ENCODE measurements around the gene KNSTRN. TPM values are rescaled to one million over a fixed set of nuclear protein-coding genes. Genes with fewer than 3 reads are reported as not detected.

Gene KNSTRN
- total and polyA plus RNA-seq, 2 experiments from 2014 or later: 67.9 to 80.4 TPM

DNA sequence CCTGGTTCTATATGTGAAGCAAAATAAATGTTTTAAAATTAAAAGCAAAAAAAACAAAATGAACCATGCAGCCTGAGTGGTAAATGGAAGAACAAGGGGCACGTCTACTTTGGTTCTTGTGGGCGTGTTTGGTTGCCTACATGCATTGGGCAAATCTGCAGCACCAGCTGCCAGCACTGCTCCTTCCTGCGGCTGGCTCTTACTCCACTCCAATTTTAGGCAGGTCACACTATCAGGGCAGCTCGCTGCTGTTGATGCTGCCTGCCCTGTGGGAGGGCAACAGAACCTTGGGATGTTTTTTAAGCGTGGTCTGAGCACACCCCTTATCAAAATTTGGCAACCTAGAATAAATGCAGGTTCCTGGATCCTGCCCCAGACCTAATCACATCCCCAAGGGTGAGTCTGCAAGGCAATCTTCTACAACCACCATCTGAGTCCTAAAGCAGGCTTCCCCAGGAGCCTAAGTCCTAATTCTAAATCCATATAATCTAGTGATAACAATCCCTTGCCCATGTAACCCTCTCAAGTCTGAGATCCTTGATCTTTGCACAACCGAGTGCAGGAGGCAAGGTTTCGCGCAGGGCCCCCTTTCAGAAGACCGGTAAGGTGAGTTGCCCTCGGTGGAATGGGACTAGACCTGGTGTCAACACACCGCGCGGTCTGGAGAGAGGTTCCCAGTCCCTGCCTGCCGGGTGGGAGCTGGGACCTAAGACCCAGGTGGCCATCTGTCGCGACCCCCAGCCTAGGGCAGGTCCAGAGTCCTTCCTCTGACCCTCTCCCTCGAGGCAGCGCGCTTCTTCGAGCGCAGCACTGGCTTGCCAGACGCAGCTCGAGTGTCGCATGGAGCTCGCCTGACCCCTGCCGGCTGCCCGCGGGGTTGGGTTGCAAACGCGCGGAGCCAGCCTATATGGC is 39.0 kb downstream of the KNSTRN start:
- 0 out of 3 replicates have a peak overlapping the region, but pooled peaks have one; percentile 19 for H3K4me3 Mint-ChIP-seq
- peak overlapping the region; percentile 80 for H3K4me2 ChIP-seq
- no peak overlapping the region for H3K27ac Mint-ChIP-seq

DNA sequence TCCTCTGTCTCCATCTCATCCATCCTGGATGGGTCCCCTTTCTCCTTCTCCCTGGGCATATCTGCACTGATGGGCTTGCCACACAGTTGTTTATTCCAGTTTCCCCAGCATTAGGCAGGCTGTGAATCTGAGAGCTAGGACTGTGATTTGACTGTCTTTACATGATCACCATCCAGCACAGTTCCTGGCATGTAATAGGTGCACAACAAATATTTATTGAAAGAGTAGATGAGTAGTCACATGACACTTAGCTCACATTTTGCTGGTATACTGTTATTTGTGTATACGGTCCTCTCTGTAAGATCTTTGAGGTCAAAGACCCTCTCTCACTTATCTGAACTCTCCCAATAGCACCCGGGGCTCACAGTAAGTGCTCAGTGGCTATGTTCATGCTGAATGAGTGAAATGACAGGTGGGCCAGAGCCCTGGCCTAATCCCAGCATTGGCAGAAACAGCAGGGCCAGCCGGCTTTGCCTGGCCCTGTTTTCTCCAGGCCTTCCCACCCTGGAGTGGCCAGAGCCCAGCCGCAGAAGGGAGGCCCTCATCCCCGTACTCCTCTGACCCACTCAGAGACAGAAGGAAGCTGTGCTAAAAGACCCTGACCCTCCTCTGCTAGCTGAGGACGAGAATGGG is 42.1 kb downstream of the KNSTRN start:
- no peak overlapping the region for H3K4me3 Mint-ChIP-seq
- H3K9me3 Mint-ChIP-seq: no peaks in the 10 kb centered on the region
- ATAC-seq: no peak
- DNase-seq (ENCODE audit: low spot score): no peak
- Histone ChIP-seq H2AFZ (no peak overlapping the region), H3K27ac (ENCODE audit: low read depth) (no peak overlapping the region), H4K20me1 (replicated peaks; ENCODE audit: insufficient read depth) (no peaks in the 10 kb centered on the region), H3K36me3 (ENCODE audit: insufficient read depth) (no peaks in the 10 kb centered on the region), H3K9me2 (ENCODE audit: insufficient read depth) (no peaks in the 10 kb centered on the region), H3F3A (replicated peaks; ENCODE audit: low read depth) (peaks cover 18% of the 10 kb centered on the region), H3K4me3 (no peak overlapping the region), H3K27me3 (ENCODE audit: insufficient read depth) (0 out of 2 replicates have a peak, but pooled peaks cover 5% of the 10 kb centered on the region), H3K4me2 (no peak overlapping the region), H3K79me2 (replicated peaks; ENCODE audit: insufficient read depth) (no peaks in the 10 kb centered on the region), H3K4me1 (ENCODE audit: insufficient read depth) (peaks cover 23% of the 10 kb centered on the region)
- peaks cover 22% of the 10 kb centered on the region for H3K27me3 Mint-ChIP-seq (ENCODE audit: insufficient read depth, low read depth, poor library complexity)
- H3K4me1 Mint-ChIP-seq: peaks cover 18% of the 10 kb centered on the region
- H3K36me3 Mint-ChIP-seq (ENCODE audit: low read depth): no peaks in the 10 kb centered on the region
- H3K27ac Mint-ChIP-seq: no peak overlapping the region
- TF ChIP-seq NANOG (IDR thresholded peaks at IDR 0.05; ENCODE audit: borderline replicate concordance) (no peak), JUNB (IDR thresholded peaks at IDR 0.05; ENCODE audit: unreplicated experiment) (no peak), CREB1 (CRISPR knock-in tag; IDR thresholded peaks at IDR 0.05; ENCODE audit: low read depth) (no peak), STAT1 (IDR thresholded peaks at IDR 0.05; ENCODE audit: unreplicated experiment) (no peak), ZNF114 (CRISPR knock-in tag; IDR thresholded peaks at IDR 0.05) (no peak)
- TF ChIP-seq, protein P1, sequence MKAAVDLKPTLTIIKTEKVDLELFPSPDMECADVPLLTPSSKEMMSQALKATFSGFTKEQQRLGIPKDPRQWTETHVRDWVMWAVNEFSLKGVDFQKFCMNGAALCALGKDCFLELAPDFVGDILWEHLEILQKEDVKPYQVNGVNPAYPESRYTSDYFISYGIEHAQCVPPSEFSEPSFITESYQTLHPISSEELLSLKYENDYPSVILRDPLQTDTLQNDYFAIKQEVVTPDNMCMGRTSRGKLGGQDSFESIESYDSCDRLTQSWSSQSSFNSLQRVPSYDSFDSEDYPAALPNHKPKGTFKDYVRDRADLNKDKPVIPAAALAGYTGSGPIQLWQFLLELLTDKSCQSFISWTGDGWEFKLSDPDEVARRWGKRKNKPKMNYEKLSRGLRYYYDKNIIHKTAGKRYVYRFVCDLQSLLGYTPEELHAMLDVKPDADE (IDR thresholded peaks at IDR 0.05): no peak
- TF ChIP-seq, protein P2, sequence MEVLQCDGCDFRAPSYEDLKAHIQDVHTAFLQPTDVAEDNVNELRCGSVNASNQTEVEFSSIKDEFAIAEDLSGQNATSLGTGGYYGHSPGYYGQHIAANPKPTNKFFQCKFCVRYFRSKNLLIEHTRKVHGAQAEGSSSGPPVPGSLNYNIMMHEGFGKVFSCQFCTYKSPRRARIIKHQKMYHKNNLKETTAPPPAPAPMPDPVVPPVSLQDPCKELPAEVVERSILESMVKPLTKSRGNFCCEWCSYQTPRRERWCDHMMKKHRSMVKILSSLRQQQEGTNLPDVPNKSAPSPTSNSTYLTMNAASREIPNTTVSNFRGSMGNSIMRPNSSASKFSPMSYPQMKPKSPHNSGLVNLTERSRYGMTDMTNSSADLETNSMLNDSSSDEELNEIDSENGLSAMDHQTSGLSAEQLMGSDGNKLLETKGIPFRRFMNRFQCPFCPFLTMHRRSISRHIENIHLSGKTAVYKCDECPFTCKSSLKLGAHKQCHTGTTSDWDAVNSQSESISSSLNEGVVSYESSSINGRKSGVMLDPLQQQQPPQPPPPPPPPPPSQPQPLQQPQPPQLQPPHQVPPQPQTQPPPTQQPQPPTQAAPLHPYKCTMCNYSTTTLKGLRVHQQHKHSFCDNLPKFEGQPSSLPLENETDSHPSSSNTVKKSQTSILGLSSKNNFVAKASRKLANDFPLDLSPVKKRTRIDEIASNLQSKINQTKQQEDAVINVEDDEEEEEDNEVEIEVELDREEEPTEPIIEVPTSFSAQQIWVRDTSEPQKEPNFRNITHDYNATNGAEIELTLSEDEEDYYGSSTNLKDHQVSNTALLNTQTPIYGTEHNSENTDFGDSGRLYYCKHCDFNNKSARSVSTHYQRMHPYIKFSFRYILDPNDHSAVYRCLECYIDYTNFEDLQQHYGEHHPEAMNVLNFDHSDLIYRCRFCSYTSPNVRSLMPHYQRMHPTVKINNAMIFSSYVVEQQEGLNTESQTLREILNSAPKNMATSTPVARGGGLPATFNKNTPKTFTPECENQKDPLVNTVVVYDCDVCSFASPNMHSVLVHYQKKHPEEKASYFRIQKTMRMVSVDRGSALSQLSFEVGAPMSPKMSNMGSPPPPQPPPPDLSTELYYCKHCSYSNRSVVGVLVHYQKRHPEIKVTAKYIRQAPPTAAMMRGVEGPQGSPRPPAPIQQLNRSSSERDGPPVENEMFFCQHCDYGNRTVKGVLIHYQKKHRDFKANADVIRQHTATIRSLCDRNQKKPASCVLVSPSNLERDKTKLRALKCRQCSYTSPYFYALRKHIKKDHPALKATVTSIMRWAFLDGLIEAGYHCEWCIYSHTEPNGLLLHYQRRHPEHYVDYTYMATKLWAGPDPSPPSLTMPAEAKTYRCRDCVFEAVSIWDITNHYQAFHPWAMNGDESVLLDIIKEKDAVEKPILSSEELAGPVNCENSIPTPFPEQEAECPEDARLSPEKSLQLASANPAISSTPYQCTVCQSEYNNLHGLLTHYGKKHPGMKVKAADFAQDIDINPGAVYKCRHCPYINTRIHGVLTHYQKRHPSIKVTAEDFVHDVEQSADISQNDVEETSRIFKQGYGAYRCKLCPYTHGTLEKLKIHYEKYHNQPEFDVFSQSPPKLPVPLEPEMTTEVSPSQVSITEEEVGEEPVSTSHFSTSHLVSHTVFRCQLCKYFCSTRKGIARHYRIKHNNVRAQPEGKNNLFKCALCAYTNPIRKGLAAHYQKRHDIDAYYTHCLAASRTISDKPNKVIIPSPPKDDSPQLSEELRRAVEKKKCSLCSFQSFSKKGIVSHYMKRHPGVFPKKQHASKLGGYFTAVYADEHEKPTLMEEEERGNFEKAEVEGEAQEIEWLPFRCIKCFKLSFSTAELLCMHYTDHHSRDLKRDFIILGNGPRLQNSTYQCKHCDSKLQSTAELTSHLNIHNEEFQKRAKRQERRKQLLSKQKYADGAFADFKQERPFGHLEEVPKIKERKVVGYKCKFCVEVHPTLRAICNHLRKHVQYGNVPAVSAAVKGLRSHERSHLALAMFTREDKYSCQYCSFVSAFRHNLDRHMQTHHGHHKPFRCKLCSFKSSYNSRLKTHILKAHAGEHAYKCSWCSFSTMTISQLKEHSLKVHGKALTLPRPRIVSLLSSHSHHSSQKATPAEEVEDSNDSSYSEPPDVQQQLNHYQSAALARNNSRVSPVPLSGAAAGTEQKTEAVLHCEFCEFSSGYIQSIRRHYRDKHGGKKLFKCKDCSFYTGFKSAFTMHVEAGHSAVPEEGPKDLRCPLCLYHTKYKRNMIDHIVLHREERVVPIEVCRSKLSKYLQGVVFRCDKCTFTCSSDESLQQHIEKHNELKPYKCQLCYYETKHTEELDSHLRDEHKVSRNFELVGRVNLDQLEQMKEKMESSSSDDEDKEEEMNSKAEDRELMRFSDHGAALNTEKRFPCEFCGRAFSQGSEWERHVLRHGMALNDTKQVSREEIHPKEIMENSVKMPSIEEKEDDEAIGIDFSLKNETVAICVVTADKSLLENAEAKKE (CRISPR knock-in tag; IDR thresholded peaks at IDR 0.05): no peak

More for the DNA sequence above, 39.0 kb downstream of the KNSTRN start:
- Histone ChIP-seq H2AFZ (no peak overlapping the region), H3K27ac (ENCODE audit: low read depth) (0 out of 2 replicates have a peak overlapping the region, but pooled peaks have one; percentile 18), H3K9me2 (ENCODE audit: insufficient read depth) (no peaks in the 10 kb centered on the region), H3K79me2 (replicated peaks; ENCODE audit: insufficient read depth) (no peaks in the 10 kb centered on the region), H3K27me3 (ENCODE audit: insufficient read depth) (0 out of 2 replicates have a peak, but pooled peaks cover 5% of the 10 kb centered on the region), H3K4me3 (peak overlapping the region; percentile 49), H3F3A (replicated peaks; ENCODE audit: low read depth) (peaks cover 16% of the 10 kb centered on the region), H4K20me1 (replicated peaks; ENCODE audit: insufficient read depth) (no peaks in the 10 kb centered on the region), H3K4me1 (ENCODE audit: insufficient read depth) (peaks cover 16% of the 10 kb centered on the region), H3K36me3 (ENCODE audit: insufficient read depth) (0 out of 2 replicates have a peak, but pooled peaks cover 4% of the 10 kb centered on the region)
- H3K9me3 Mint-ChIP-seq: no peaks in the 10 kb centered on the region
- peak; percentile 93 for ATAC-seq
- H3K27me3 Mint-ChIP-seq (ENCODE audit: insufficient read depth, low read depth, poor library complexity): peaks cover 17% of the 10 kb centered on the region
- H3K36me3 Mint-ChIP-seq (ENCODE audit: low read depth): peaks cover 17% of the 10 kb centered on the region; the same call in 2 of the 3 replicates
- peak; percentile 89 for DNase-seq (ENCODE audit: low spot score)
- H3K4me1 Mint-ChIP-seq: peaks cover 8% of the 10 kb centered on the region
- TF ChIP-seq JUNB (IDR thresholded peaks at IDR 0.05; ENCODE audit: unreplicated experiment) (no peak), POLR2AphosphoS5 (IDR thresholded peaks at IDR 0.05; ENCODE audit: low read depth) (0 out of 2 replicates have a peak, but pooled peaks have one; percentile 44)
- TF ChIP-seq, protein P3, sequence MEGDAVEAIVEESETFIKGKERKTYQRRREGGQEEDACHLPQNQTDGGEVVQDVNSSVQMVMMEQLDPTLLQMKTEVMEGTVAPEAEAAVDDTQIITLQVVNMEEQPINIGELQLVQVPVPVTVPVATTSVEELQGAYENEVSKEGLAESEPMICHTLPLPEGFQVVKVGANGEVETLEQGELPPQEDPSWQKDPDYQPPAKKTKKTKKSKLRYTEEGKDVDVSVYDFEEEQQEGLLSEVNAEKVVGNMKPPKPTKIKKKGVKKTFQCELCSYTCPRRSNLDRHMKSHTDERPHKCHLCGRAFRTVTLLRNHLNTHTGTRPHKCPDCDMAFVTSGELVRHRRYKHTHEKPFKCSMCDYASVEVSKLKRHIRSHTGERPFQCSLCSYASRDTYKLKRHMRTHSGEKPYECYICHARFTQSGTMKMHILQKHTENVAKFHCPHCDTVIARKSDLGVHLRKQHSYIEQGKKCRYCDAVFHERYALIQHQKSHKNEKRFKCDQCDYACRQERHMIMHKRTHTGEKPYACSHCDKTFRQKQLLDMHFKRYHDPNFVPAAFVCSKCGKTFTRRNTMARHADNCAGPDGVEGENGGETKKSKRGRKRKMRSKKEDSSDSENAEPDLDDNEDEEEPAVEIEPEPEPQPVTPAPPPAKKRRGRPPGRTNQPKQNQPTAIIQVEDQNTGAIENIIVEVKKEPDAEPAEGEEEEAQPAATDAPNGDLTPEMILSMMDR (conservative IDR thresholded peaks at IDR 0.05; ENCODE audit: low read depth in 2 of 2): peak; percentile 93 to 97

Data from GM23338 (cell line).